ENCODE results near the gene IRAK3.
"Not testable (repeated sequence)": the region's sequence is repeated elsewhere in the genome, so short reads cannot be mapped to it uniquely, and the experiment has no call there.

The IRAK3 gene

GRCh38 chr12:66301944-66302826 lies 113.2 kb downstream of the IRAK3 start, which contains the start of gene HELB:
TSS of gene HELB (plus strand) at chr12:66302493. CDS start at chr12:66302604, 111 bp downstream.
- peak; percentile 96 to 99 (median 98) for DNase-seq (ENCODE audit: low read depth in 4 of 4, low spot score in 1 of 4)

DNA sequence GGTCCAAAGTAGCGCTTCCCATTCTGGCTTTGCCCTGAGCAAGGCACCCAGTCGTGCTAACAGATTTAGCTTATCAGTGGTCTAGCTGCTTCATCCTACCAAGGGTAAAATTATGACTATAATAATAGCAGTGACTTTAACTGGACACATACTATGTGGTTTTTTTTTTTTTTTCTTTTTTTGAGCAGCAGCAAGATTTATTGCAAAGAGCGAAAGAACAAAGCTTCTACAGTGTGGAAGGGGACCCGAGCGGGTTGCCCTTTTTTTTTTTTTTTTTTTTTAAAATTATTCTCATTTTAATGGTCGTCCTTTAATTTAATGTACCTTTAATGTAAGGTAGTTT lies 113.8 kb downstream of the IRAK3 start:
- no peak for DNase-seq (ENCODE audit: low read depth in 4 of 4, low spot score in 1 of 4)

DNA sequence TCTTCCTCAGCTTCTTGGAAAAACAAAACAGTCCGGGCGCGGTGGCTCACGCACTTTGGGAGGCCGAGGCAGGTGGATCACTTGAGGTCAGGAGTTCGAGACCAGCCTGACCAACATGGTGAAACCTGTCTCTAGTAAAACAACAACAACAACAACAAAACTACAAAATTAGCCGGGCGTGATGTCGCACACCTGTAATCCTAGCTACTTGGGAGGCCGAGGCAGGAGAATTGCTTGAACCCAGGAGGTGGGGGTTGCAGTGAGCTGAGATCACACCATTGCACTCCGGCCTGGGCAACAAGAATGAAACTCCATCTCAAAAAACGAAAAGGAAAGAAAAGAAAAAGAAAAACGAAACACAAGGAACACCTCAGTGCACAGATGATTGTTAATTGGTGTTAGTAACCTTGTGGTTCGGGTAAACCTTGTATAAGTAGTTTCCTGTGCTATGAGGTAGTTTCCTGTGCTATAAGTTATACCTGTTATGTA lies 114.3 kb downstream of the IRAK3 start:
- DNase-seq (ENCODE audit: low read depth in 4 of 4, low spot score in 1 of 4) = not testable (repeated sequence)

Measured in stimulated activated CD4-positive, alpha-beta T cell treated with anti-CD3 and anti-CD28 coated beads, Interleukin-1b, Interleukin-23, amount 100 ng/mL, for 24 hours (primary cell).